GM23338 (cell line): ENCODE measurements around the gene OR10G7. TPM values are rescaled to one million over a fixed set of nuclear protein-coding genes. Genes with fewer than 3 reads are reported as not detected.

Experiments
- ATAC-seq: fragments of 200-7000 bp; cut with Tn5 transposase; 3 replicates; pipeline ENCODE4 v1.9.1; 2020
- DNase-seq: peaks from one replicate; pipeline ENCODE4 v3.0.0-alpha.2; 2015; ENCODE audit warnings: low spot score
- H2AFZ ChIP-seq: fragments of 200-600 bp; sonication (generic); 2 replicates; pipeline ENCODE4 v1.8.0; 2016; ENCODE audit warnings: antibody characterized with exemption, mild to moderate bottlenecking, moderate library complexity
- H3F3A ChIP-seq: fragments of 200-600 bp; sonication (generic); replicated peaks from 2 replicates; pipeline ENCODE4 v1.8.0; 2017; ENCODE audit warnings: antibody characterized with exemption, mixed run types, low read depth
- H3K27ac ChIP-seq: fragments of 200-600 bp; sonication (generic); 2 replicates; pipeline ENCODE4 v1.6.1; 2016; ENCODE audit warnings: low read depth
- H3K27me3 ChIP-seq: fragments of 200-600 bp; sonication (generic); 2 replicates; pipeline ENCODE4 v1.8.0; 2016; ENCODE audit warnings: mild to moderate bottlenecking, mixed run types, moderate library complexity; ENCODE audit not compliant: insufficient read depth
- H3K36me3 ChIP-seq: fragments of 200-600 bp; sonication (generic); 2 replicates; pipeline ENCODE4 v1.8.0; 2016; ENCODE audit warnings: mild to moderate bottlenecking; ENCODE audit not compliant: insufficient read depth
- H3K4me1 ChIP-seq: fragments of 200-600 bp; sonication (generic); 2 replicates; pipeline ENCODE4 v1.8.0; 2016; ENCODE audit warnings: mild to moderate bottlenecking, moderate library complexity; ENCODE audit not compliant: insufficient read depth
- H3K4me2 ChIP-seq: fragments of 200-600 bp; sonication (generic); 2 replicates; pipeline ENCODE4 v1.7.1; 2017; ENCODE audit warnings: mixed run types
- H3K4me3 ChIP-seq: fragments of 200-600 bp; sonication (generic); 2 replicates; pipeline ENCODE4 v1.6.1; 2016; ENCODE audit warnings: mixed run types
- H3K79me2 ChIP-seq: fragments of 200-600 bp; sonication (generic); replicated peaks from 2 replicates; pipeline ENCODE4 v1.8.0; 2017; ENCODE audit warnings: mild to moderate bottlenecking; ENCODE audit not compliant: insufficient read depth
- H3K9me2 ChIP-seq: fragments of 200-600 bp; sonication (generic); 2 replicates; pipeline ENCODE4 v1.8.0; 2017; ENCODE audit not compliant: insufficient read depth
- H4K20me1 ChIP-seq: fragments of 200-600 bp; sonication (generic); replicated peaks from 2 replicates; pipeline ENCODE4 v1.8.0; 2017; ENCODE audit warnings: mild to moderate bottlenecking; ENCODE audit not compliant: insufficient read depth
- H3K27ac Mint-ChIP-seq: 2 replicates; pipeline ENCODE4 v1.8.0; 2020; ENCODE audit warnings: inconsistent platforms, mild to moderate bottlenecking, moderate library complexity, mixed read lengths
- H3K27me3 Mint-ChIP-seq: 3 replicates; pipeline ENCODE4 v1.8.0; 2022; ENCODE audit warnings: low read depth, mild to moderate bottlenecking, moderate library complexity, mixed read lengths, inconsistent platforms; ENCODE audit not compliant: insufficient read depth, poor library complexity
- H3K36me3 Mint-ChIP-seq: 3 replicates; pipeline ENCODE4 v1.8.0; 2021; ENCODE audit warnings: low read depth, mild to moderate bottlenecking, inconsistent platforms, moderate library complexity, mixed read lengths
- H3K4me1 Mint-ChIP-seq: 3 replicates; pipeline ENCODE4 v1.8.0; 2020; ENCODE audit warnings: mild to moderate bottlenecking, inconsistent platforms, mixed read lengths
- H3K4me3 Mint-ChIP-seq: 3 replicates; pipeline ENCODE4 v1.8.0; 2021; ENCODE audit warnings: moderate library complexity, mild to moderate bottlenecking, inconsistent platforms, mixed read lengths
- H3K9me3 Mint-ChIP-seq: 3 replicates; pipeline ENCODE4 v1.8.0; 2020; ENCODE audit warnings: moderate library complexity, mild to moderate bottlenecking, inconsistent platforms, mixed read lengths
- CREB1 ChIP-seq: fragments of 250-450 bp; sonication (Bioruptor Pico); IDR thresholded peaks from 2 replicates; pipeline ENCODE4 v1.5.0; 2020; ENCODE audit warnings: low read depth, mild to moderate bottlenecking, moderate library complexity
- EZH2 ChIP-seq: fragments of 200-600 bp; sonication (generic); IDR thresholded peaks from one replicate; pipeline ENCODE4 v1.8.0; 2017; ENCODE audit warnings: antibody characterized with exemption, mild to moderate bottlenecking, low read depth; ENCODE audit not compliant: unreplicated experiment
- EZH2phosphoT487 ChIP-seq: fragments of 200-600 bp; sonication (generic); IDR thresholded peaks from one replicate; pipeline ENCODE4 v1.8.1; 2018; ENCODE audit warnings: antibody characterized with exemption; ENCODE audit not compliant: unreplicated experiment
- JUNB ChIP-seq: IDR thresholded peaks from one replicate; pipeline ENCODE4 v1.6.1; 2016; ENCODE audit warnings: antibody characterized with exemption; ENCODE audit not compliant: unreplicated experiment
- NANOG ChIP-seq: IDR thresholded peaks from 2 replicates; pipeline ENCODE4 v1.6.1; 2016; ENCODE audit warnings: antibody characterized with exemption, borderline replicate concordance
- POLR2AphosphoS5 ChIP-seq: IDR thresholded peaks from 2 replicates; pipeline ENCODE4 v1.6.1; 2016; ENCODE audit warnings: antibody characterized with exemption, low read depth
- STAT1 ChIP-seq: IDR thresholded peaks from one replicate; pipeline ENCODE4 v1.6.1; 2016; ENCODE audit warnings: antibody characterized with exemption; ENCODE audit not compliant: unreplicated experiment
- ZNF114 ChIP-seq: fragments of 250-450 bp; sonication (Bioruptor Pico); IDR thresholded peaks from 2 replicates; pipeline ENCODE4 v1.5.0; 2020; ENCODE audit warnings: mild to moderate bottlenecking, moderate library complexity
- ZNF462 ChIP-seq: fragments of 250-450 bp; sonication (Bioruptor Pico); IDR thresholded peaks from 2 replicates; pipeline ENCODE4 v1.5.0; 2020; ENCODE audit warnings: mild to moderate bottlenecking, moderate library complexity
- polyA plus RNA-seq: library from polyadenylated mRNA; unstranded; fragments of >200 nt; fragmentation: Nextera tagmentation; extraction: Ambion mirVana; gene quantifications from 2 replicates; pipeline ENCODE4 v1.2.1, GENCODE V29; 2016
- total RNA-seq: library from RNA; depleted of rRNA; stranded (reverse); fragments of >200 nt; shearing (Covaris generic); gene quantifications from 2 replicates; pipeline ENCODE4 v1.2.3, GENCODE V29; 2014
- TF ChIP-seq, protein P1 (sequence below), 2 experiments: fragments of 200-600 bp in 1 of 2; sonication (generic) in 1 of 2; conservative IDR thresholded peaks; 2 replicates each; pipeline versions ENCODE4 v1.5.1 to v1.6.1; 2016 to 2017; ENCODE audit warnings: antibody characterized with exemption in 2 of 2, low read depth in 2 of 2, mild to moderate bottlenecking in 2 of 2, moderate library complexity in 1 of 2
- TF ChIP-seq, protein P2 (sequence below): IDR thresholded peaks from 2 replicates; pipeline ENCODE4 v1.6.1; 2016; ENCODE audit warnings: antibody characterized with exemption

The OR10G7 gene
- total and polyA plus RNA-seq, 2 experiments from 2014 or later, result not detected

- TF ChIP-seq, protein P1, sequence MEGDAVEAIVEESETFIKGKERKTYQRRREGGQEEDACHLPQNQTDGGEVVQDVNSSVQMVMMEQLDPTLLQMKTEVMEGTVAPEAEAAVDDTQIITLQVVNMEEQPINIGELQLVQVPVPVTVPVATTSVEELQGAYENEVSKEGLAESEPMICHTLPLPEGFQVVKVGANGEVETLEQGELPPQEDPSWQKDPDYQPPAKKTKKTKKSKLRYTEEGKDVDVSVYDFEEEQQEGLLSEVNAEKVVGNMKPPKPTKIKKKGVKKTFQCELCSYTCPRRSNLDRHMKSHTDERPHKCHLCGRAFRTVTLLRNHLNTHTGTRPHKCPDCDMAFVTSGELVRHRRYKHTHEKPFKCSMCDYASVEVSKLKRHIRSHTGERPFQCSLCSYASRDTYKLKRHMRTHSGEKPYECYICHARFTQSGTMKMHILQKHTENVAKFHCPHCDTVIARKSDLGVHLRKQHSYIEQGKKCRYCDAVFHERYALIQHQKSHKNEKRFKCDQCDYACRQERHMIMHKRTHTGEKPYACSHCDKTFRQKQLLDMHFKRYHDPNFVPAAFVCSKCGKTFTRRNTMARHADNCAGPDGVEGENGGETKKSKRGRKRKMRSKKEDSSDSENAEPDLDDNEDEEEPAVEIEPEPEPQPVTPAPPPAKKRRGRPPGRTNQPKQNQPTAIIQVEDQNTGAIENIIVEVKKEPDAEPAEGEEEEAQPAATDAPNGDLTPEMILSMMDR (conservative IDR thresholded peaks at IDR 0.05; ENCODE audit: low read depth in 2 of 2), result no peak
- TF ChIP-seq JUNB, result no peak
- no peak for TF ChIP-seq CREB1 (CRISPR knock-in tag)
- TF ChIP-seq EZH2phosphoT487, result no peak
These were observed 33.4 kb upstream of the OR10G7 start (continued) for GRCh38 chr11:124074554-124074953.

GRCh38 chr11:124072147-124072546, 31.0 kb upstream of the OR10G7 start:
- Histone ChIP-seq H2AFZ (peak overlapping the region; percentile 38; the same call in 1 of the 2 replicates), H3K79me2 (no peaks in the 10 kb centered on the region), H3K9me2 (no peaks in the 10 kb centered on the region), H4K20me1 (no peaks in the 10 kb centered on the region), H3F3A (no peaks in the 10 kb centered on the region), H3K4me3 (no peak overlapping the region), H3K4me1 (peaks cover 9% of the 10 kb centered on the region), H3K27ac (no peak overlapping the region), H3K4me2 (no peak overlapping the region), H3K27me3 (no peaks in the 10 kb centered on the region), H3K36me3 (no peaks in the 10 kb centered on the region)
- Mint-ChIP-seq H3K36me3 (no peaks in the 10 kb centered on the region; the same call in 2 of the 3 replicates), H3K4me1 (peaks cover 18% of the 10 kb centered on the region), H3K9me3 (no peaks in the 10 kb centered on the region), H3K27ac (no peak overlapping the region), H3K27me3 (no peaks in the 10 kb centered on the region), H3K4me3 (no peak overlapping the region)
- ATAC-seq (no peak), DNase-seq (no peak)
- TF ChIP-seq ZNF114 (no peak), ZNF462 (CRISPR knock-in tag) (no peak), POLR2AphosphoS5 (no peak), STAT1 (no peak), NANOG (no peak), EZH2phosphoT487 (no peak), CREB1 (CRISPR knock-in tag) (no peak), EZH2 (no peak), JUNB (no peak)
- TF ChIP-seq, protein P2, sequence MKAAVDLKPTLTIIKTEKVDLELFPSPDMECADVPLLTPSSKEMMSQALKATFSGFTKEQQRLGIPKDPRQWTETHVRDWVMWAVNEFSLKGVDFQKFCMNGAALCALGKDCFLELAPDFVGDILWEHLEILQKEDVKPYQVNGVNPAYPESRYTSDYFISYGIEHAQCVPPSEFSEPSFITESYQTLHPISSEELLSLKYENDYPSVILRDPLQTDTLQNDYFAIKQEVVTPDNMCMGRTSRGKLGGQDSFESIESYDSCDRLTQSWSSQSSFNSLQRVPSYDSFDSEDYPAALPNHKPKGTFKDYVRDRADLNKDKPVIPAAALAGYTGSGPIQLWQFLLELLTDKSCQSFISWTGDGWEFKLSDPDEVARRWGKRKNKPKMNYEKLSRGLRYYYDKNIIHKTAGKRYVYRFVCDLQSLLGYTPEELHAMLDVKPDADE, result no peak
- TF ChIP-seq, protein P1 (conservative IDR thresholded peaks at IDR 0.05; ENCODE audit: low read depth in 2 of 2), result no peak
